ENCODE measurements around the gene FNDC10. TPM values are rescaled to one million over a fixed set of nuclear protein-coding genes. Genes with fewer than 3 reads are reported as not detected.

FNDC10 gene
- total and polyA plus RNA-seq, 9 of the 15 experiments (the other 6 are each of a cell fraction or from before 2014, with no cell fraction given), result 0.08 to 6.3 (median 1.6) TPM

GRCh38 chr1:1626207-1627141 lies 26.5 kb upstream of the FNDC10 start:
- no peak overlapping the region for H3K27ac ChIP-seq (ENCODE audit: extremely low read depth, low read depth, low read length)
- in situ Hi-C loops (cut with MboI), result no loop called here
- ChIA-PET CTCF (ENCODE audit: low intra/inter-chr PET ratio) (no interaction called here), POLR2A (interaction anchor here (1.2 to 1.6 kb wide), 2 partner anchors 11 to 23 kb away, joined by 3 to 4 read pairs; partner anchors contain the start of gene MIB2)
- no peaks in the 10 kb centered on the region for H3K9me3 ChIP-seq (replicated peaks; ENCODE audit: control insufficient read depth, insufficient read depth, low read depth, low read length)
- no peak for TF ChIP-seq ZNF277 (CRISPR knock-in tag; IDR thresholded peaks at IDR 0.05; ENCODE audit: borderline replicate concordance)
- TF ChIP-seq NCOR1 (IDR thresholded peaks at IDR 0.05), result no peak
- DNase-seq (ENCODE audit: extremely low read depth in 1 of 4, low spot score in 3 of 4), result no peak
- H3K4me2 ChIP-seq (ENCODE audit: insufficient read depth, low read length), result no peak overlapping the region
- FAIRE-seq, result no peak
- no TSS peak for BruUV-seq (replicated peaks)
- no peaks in the 10 kb centered on the region for H3K9me1 ChIP-seq (ENCODE audit: control insufficient read depth, insufficient read depth, low read length)
- no peaks in the 10 kb centered on the region for H3K36me3 ChIP-seq (ENCODE audit: control insufficient read depth, insufficient read depth, low read length)
- H3K9ac ChIP-seq (ENCODE audit: insufficient read depth in 1 of 2, low read depth in 2 of 2, low read length in 2 of 2), result peak overlapping the region in 1 of 2 experiments; percentile 84; a peak in 2 of 4 replicates
- no peak overlapping the region for H3K4me3 ChIP-seq
- no peaks in the 10 kb centered on the region for H3K27me3 ChIP-seq (ENCODE audit: control insufficient read depth in 2 of 2, insufficient read depth in 2 of 2, low read length in 2 of 2)
- no peaks in the 10 kb centered on the region for H4K20me1 ChIP-seq (replicated peaks; ENCODE audit: control insufficient read depth, insufficient read depth, low read length)
- WGBS (ENCODE audit: insufficient coverage, low coverage, missing lambda C conversion rate), result 78% methylated on average over 28 of the region's 48 CpGs
- ATAC-seq, result no peak
- no peaks in the 10 kb centered on the region for H3K79me2 ChIP-seq (ENCODE audit: control insufficient read depth, insufficient read depth, low read length)
- intact Hi-C loops (cut with micrococcal nuclease), result no loop called here
- peaks cover 0 to 80% of the 10 kb centered on the region in 2 experiments; a peak in 3 of 5 replicates for H3K4me1 ChIP-seq (replicated peaks in 1 of 2; ENCODE audit: control insufficient read depth in 2 of 2, insufficient read depth in 2 of 2, low read length in 2 of 2)
- no peak overlapping the region for H2AFZ ChIP-seq (ENCODE audit: low read depth, low read length)

Measured in K562 (cell line).